ENCODE results near the gene SLC35D1.

The SLC35D1 gene

GRCh38 chr1:67044631-67045270, 9.2 kb downstream of the SLC35D1 start:
- no peak overlapping the region for H3K4me3 ChIP-seq (ENCODE audit: low read depth, low read length)
- TF ChIP-seq CTCF (IDR thresholded peaks at IDR 0.05; ENCODE audit: low read depth, low read length): no peak

GRCh38 chr1:67043366-67043765, 10.6 kb downstream of the SLC35D1 start:
- TF ChIP-seq CTCF (IDR thresholded peaks at IDR 0.05; ENCODE audit: low read depth, low read length): no peak
- no peak overlapping the region for H3K4me3 ChIP-seq (ENCODE audit: low read depth, low read length)

- no peak for TF ChIP-seq CTCF (IDR thresholded peaks at IDR 0.05; ENCODE audit: low read depth, low read length)
- H3K4me3 ChIP-seq (ENCODE audit: low read depth, low read length): no peak overlapping the region
Measured at GRCh38 chr1:67041841-67042503, 12.0 kb downstream of the SLC35D1 start.

- no peak for TF ChIP-seq CTCF (IDR thresholded peaks at IDR 0.05; ENCODE audit: low read depth, low read length)
- no peak overlapping the region for H3K4me3 ChIP-seq (ENCODE audit: low read depth, low read length)
Measured at GRCh38 chr1:67040405-67040804, 13.5 kb downstream of the SLC35D1 start.

- TF ChIP-seq CTCF (IDR thresholded peaks at IDR 0.05; ENCODE audit: low read depth, low read length): no peak
Measured at GRCh38 chr1:67031859-67032247, 22.1 kb downstream of the SLC35D1 start.

GRCh38 chr1:67031121-67031858, 22.7 kb downstream of the SLC35D1 start:
- TF ChIP-seq CTCF (IDR thresholded peaks at IDR 0.05; ENCODE audit: low read depth, low read length): no peak
- H3K4me3 ChIP-seq (ENCODE audit: low read depth, low read length): no peak overlapping the region

More at GRCh38 chr1:67031859-67032247, 22.1 kb downstream of the SLC35D1 start:
- H3K4me3 ChIP-seq (ENCODE audit: low read depth, low read length): no peak overlapping the region

- TF ChIP-seq CTCF (IDR thresholded peaks at IDR 0.05; ENCODE audit: low read depth, low read length): no peak
- no peak overlapping the region for H3K4me3 ChIP-seq (ENCODE audit: low read depth, low read length)
Measured at GRCh38 chr1:67029472-67029871, 24.5 kb downstream of the SLC35D1 start.
